DMS53 treated with DMSO at 0.1 percent for 48 hours (cell line): ENCODE measurements around the gene DHX30.
"Not testable (repeated sequence)": the region's sequence is repeated elsewhere in the genome, so short reads cannot be mapped to it uniquely, and the experiment has no call there.

Experiments used
- DNase-seq: peaks from one replicate; lab custom pipeline; 2025; ENCODE audit not compliant: unreplicated experiment; lab: John Stamatoyannopoulos, UW

Gene DHX30

GRCh38 chr3:47803480-47804025 is 615 bp downstream of the DHX30 start:
- no peak for DNase-seq

GRCh38 chr3:47804577-47804976 is 1.6 kb downstream of the DHX30 start:
- no peak for DNase-seq

GRCh38 chr3:47813551-47814177 is 10.7 kb downstream of the DHX30 start:
- no peak for DNase-seq

GRCh38 chr3:47817609-47818008 is 14.7 kb downstream of the DHX30 start:
- DNase-seq = no peak

- peak; percentile 8 for DNase-seq
Observed at GRCh38 chr3:47824541-47825473, 21.9 kb downstream of the DHX30 start.

- DNase-seq = no peak
Observed at GRCh38 chr3:47825590-47825989, 22.7 kb downstream of the DHX30 start.

GRCh38 chr3:47829482-47829881 is 26.5 kb downstream of the DHX30 start:
- DNase-seq = not testable (repeated sequence)

GRCh38 chr3:47836986-47837385 is 34.0 kb downstream of the DHX30 start:
- DNase-seq = no peak

- DNase-seq = no peak
Observed at GRCh38 chr3:47838503-47838902, 35.6 kb downstream of the DHX30 start.

- no peak for DNase-seq
Observed at GRCh38 chr3:47841786-47842349, 38.9 kb downstream of the DHX30 start.

GRCh38 chr3:47846186-47846879 is 43.4 kb downstream of the DHX30 start:
- no peak for DNase-seq

- DNase-seq = no peak
Observed at GRCh38 chr3:47846880-47847248, 43.9 kb downstream of the DHX30 start.

- no peak for DNase-seq
Observed at GRCh38 chr3:47847260-47847659, 44.3 kb downstream of the DHX30 start.

GRCh38 chr3:47847801-47848518 is 45.0 kb downstream of the DHX30 start:
- DNase-seq = no peak

GRCh38 chr3:47848599-47849117 is 45.7 kb downstream of the DHX30 start:
- no peak for DNase-seq

GRCh38 chr3:47849186-47849698 is 46.3 kb downstream of the DHX30 start:
- no peak for DNase-seq

- no peak for DNase-seq
Observed at GRCh38 chr3:47849699-47850563, 47.0 kb downstream of the DHX30 start.

- no peak for DNase-seq
Observed at GRCh38 chr3:47850564-47851410, 47.8 kb downstream of the DHX30 start.
